HepG2 (cell line): ENCODE data around the gene TARS3. TPM values are rescaled to one million over a fixed set of nuclear protein-coding genes. Genes with fewer than 3 reads are reported as not detected.

Experiments
- FOXO1 ChIP-seq: sonication (generic); formaldehyde crosslinking; IDR thresholded peaks from 2 replicates; pipeline ENCODE4 v1.4.0; 2020; ENCODE audit warnings: missing genetic modification reagents
- HOXA3 ChIP-seq: sonication (generic); formaldehyde crosslinking; IDR thresholded peaks from 2 replicates; pipeline ENCODE4 v1.5.0; 2020; ENCODE audit warnings: missing genetic modification reagents
- HOXA7 ChIP-seq: sonication (generic); formaldehyde crosslinking; IDR thresholded peaks from 2 replicates; pipeline ENCODE4 v1.8.1; 2022; ENCODE audit warnings: mild to moderate bottlenecking, missing genetic modification reagents, moderate library complexity
- JARID2 ChIP-seq: sonication (generic); formaldehyde crosslinking; IDR thresholded peaks from 2 replicates; pipeline ENCODE4 v1.8.1; 2023; ENCODE audit warnings: missing genetic modification reagents, inconsistent platforms; ENCODE audit not compliant: insufficient replicate concordance
- MAFK ChIP-seq, 2 experiments: IDR thresholded peaks in 1 of 2; conservative IDR thresholded peaks in 1 of 2; 2 replicates each; pipeline ENCODE4 v1.6.1; 2011; ENCODE audit warnings: improper control_type of control experiment in 2 of 2, low read length in 2 of 2
- MIER3 ChIP-seq: IDR thresholded peaks from 2 replicates; pipeline ENCODE4 v1.6.1; 2016; ENCODE audit warnings: missing compliant biosample characterization, borderline replicate concordance
- RBFOX2 ChIP-seq: fragments of 200-400 bp; formaldehyde crosslinking; IDR thresholded peaks from 2 replicates; pipeline ENCODE4 v1.6.1; 2017; ENCODE audit warnings: low read depth, mild to moderate bottlenecking, low read length
- RFX1 ChIP-seq: fragments of 450-650 bp; IDR thresholded peaks from 2 replicates; pipeline ENCODE4 v1.6.1; 2017
- SNAI1 ChIP-seq: sonication (generic); formaldehyde crosslinking; IDR thresholded peaks from 2 replicates; pipeline ENCODE4 v1.5.0; 2020; ENCODE audit warnings: mild to moderate bottlenecking, missing genetic modification reagents, borderline replicate concordance
- TAF1 ChIP-seq: sonication (generic); formaldehyde crosslinking; IDR thresholded peaks from 2 replicates; pipeline ENCODE4 v1.4.0; 2020; ENCODE audit warnings: missing genetic modification reagents
- U2AF1 ChIP-seq: fragments of 200-400 bp; formaldehyde crosslinking; optimal IDR thresholded peaks from 2 replicates; pipeline ENCODE3; 2017; ENCODE audit warnings: mild to moderate bottlenecking, low read depth, low read length
- YY1 ChIP-seq: IDR thresholded peaks from 2 replicates; pipeline ENCODE4 v1.6.1; 2011; ENCODE audit warnings: low read length, low read depth, moderate library complexity, mild to moderate bottlenecking; ENCODE audit not compliant: insufficient read depth, insufficient replicate concordance
- ZNF136 ChIP-seq: sonication (generic); formaldehyde crosslinking; IDR thresholded peaks from 2 replicates; pipeline ENCODE4 v1.8.1; 2022; ENCODE audit warnings: low read depth, mild to moderate bottlenecking, moderate library complexity, missing genetic modification reagents
- ZNF331 ChIP-seq: sonication (generic); formaldehyde crosslinking; IDR thresholded peaks from 2 replicates; pipeline ENCODE4 v1.4.0; 2020; ENCODE audit warnings: missing genetic modification reagents
- ZNF501 ChIP-seq: sonication (generic); formaldehyde crosslinking; IDR thresholded peaks from 2 replicates; pipeline ENCODE4 v1.5.1; 2020; ENCODE audit warnings: mild to moderate bottlenecking, moderate library complexity, missing genetic modification reagents
- ZNF598 ChIP-seq: sonication (generic); formaldehyde crosslinking; IDR thresholded peaks from 2 replicates; pipeline ENCODE4 v1.5.1; 2020; ENCODE audit warnings: mild to moderate bottlenecking, missing genetic modification reagents, borderline replicate concordance
- ZNF615 ChIP-seq: sonication (generic); formaldehyde crosslinking; IDR thresholded peaks from 2 replicates; pipeline ENCODE4 v1.5.0; 2020; ENCODE audit warnings: mild to moderate bottlenecking, missing genetic modification reagents, borderline replicate concordance
- ZNF629 ChIP-seq: sonication (generic); formaldehyde crosslinking; conservative IDR thresholded peaks from 2 replicates; pipeline ENCODE4 v1.5.0; 2020; ENCODE audit warnings: missing genetic modification reagents
- ZNF644 ChIP-seq: IDR thresholded peaks from 2 replicates; pipeline ENCODE4 v1.6.1; 2016; ENCODE audit warnings: low read depth
- ZNF790 ChIP-seq: sonication (generic); formaldehyde crosslinking; IDR thresholded peaks from 2 replicates; pipeline ENCODE4 v1.8.0; 2022; ENCODE audit warnings: missing genetic modification reagents, mild to moderate bottlenecking, borderline replicate concordance
- polyA plus RNA-seq, 8 experiments: library from polyadenylated mRNA; depleted of rRNA in 3 of 8; stranded (reverse) in 7 of 8; unstranded in 1 of 8; fragments of >200 nt; fragmentation: Illumina TruSeq in 4 of 8; extraction: Trizol in 4 of 8; gene quantifications; 2 replicates each; pipeline versions ENCODE4 v1.2.1 to v1.2.3, GENCODE V29; 2011 to 2016; ENCODE audit warnings: low read depth in 4 of 8, missing spikeins in 1 of 8, mixed read lengths in 1 of 8; ENCODE audit not compliant: insufficient read depth in 1 of 8
- total RNA-seq, 5 experiments: library from RNA; depleted of rRNA; stranded (reverse); fragments of >200 nt; fragmentation: Illumina TruSeq; extraction: Trizol; gene quantifications; 2 replicates each; pipeline ENCODE4 v1.2.3, GENCODE V29; 2016; ENCODE audit warnings: low read depth in 1 of 5
- TF ChIP-seq, protein P1 (sequence below): sonication (generic); formaldehyde crosslinking; IDR thresholded peaks from 2 replicates; pipeline ENCODE4 v1.9.0; 2022; ENCODE audit warnings: low read depth, missing genetic modification reagents
- TF ChIP-seq, protein P2 (sequence below), 2 experiments: sonication (generic) in 1 of 2; formaldehyde crosslinking in 1 of 2; IDR thresholded peaks; 2 replicates each; pipeline versions ENCODE4 v1.4.0 to v1.6.1; 2018 to 2020; ENCODE audit warnings: missing genetic modification reagents in 2 of 2, borderline replicate concordance in 1 of 2, low read depth in 1 of 2, mild to moderate bottlenecking in 1 of 2, missing biosample characterization in 1 of 2
- TF ChIP-seq, protein P3 (sequence below): sonication (generic); formaldehyde crosslinking; IDR thresholded peaks from 2 replicates; pipeline ENCODE4 v1.5.1; 2020; ENCODE audit warnings: mild to moderate bottlenecking, missing genetic modification reagents

TARS3 gene
- total and polyA plus RNA-seq, 2 of the 13 experiments (the other 11 are each of a cell fraction or from before 2014, with no cell fraction given), result 4.1 to 11.7 TPM

DNA sequence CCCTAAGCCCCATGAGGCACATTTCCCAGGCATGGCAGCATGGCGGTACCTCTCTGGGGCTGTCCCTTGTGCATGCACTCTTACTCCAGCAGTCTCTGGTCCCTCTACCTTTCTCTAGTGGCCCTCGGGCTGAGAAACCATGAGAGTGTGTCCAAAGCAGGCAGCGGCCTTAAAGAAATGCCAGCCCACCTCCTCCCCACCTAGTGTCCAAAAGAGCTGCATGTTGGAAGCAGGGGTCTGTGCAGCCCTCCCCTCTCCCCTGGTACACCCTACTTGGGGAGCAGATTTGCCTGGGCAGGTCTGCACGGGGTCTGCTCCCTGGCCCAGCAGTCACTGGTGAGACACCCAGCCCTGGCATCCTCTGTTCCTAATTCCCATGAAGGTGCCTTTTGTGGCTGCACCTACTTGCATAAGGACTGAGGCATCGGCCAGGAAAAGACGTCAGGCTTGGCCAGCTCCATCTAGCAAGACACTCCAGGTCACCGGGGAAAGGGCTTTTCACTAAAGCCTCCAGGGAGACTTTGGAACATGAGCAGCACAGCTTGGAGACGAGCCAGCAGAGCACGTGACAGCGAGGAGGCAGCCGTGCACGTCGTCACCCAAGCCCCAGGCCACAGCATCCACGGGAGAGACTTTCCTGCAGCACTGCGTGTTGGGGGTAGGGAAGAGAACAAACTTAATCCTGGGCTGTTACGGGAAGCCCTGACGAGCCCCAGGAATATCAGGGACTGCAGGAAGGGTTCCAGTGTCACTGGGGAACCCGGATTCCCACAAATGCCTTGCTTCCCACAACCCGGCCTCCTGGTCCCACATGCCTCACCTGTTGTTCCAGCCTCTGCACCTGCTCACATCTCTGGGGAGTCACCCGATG lies 110.9 kb downstream of the TARS3 start (continued):
- TF ChIP-seq, protein P1, sequence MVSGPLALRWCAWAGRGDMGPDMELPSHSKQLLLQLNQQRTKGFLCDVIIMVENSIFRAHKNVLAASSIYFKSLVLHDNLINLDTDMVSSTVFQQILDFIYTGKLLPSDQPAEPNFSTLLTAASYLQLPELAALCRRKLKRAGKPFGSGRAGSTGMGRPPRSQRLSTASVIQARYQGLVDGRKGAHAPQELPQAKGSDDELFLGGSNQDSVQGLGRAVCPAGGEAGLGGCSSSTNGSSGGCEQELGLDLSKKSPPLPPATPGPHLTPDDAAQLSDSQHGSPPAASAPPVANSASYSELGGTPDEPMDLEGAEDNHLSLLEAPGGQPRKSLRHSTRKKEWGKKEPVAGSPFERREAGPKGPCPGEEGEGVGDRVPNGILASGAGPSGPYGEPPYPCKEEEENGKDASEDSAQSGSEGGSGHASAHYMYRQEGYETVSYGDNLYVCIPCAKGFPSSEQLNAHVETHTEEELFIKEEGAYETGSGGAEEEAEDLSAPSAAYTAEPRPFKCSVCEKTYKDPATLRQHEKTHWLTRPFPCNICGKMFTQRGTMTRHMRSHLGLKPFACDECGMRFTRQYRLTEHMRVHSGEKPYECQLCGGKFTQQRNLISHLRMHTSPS, result no peak
- TF ChIP-seq RFX1 (no peak), TAF1 (CRISPR knock-in tag) (no peak), MAFK (conservative IDR thresholded peaks at IDR 0.05 in 1 of 2, IDR thresholded peaks at IDR 0.05 in 1 of 2; ENCODE audit: low read length in 2 of 2) (no peak), ZNF598 (0 out of 2 replicates have a peak, but pooled peaks have one; percentile 21), ZNF501 (CRISPR knock-in tag) (no peak; the same call in 1 of the 2 replicates), ZNF790 (CRISPR knock-in tag) (0 out of 2 replicates have a peak, but pooled peaks have one; percentile 15), JARID2 (CRISPR knock-in tag) (no peak), HOXA7 (CRISPR knock-in tag) (no peak), ZNF629 (CRISPR knock-in tag) (no peak; the same call in 1 of the 2 replicates), ZNF136 (no peak), SNAI1 (CRISPR knock-in tag) (no peak), YY1 (no peak), ZNF331 (CRISPR knock-in tag) (no peak), U2AF1 (no peak), ZNF615 (CRISPR knock-in tag) (no peak), ZNF644 (CRISPR knock-in tag) (no peak), RBFOX2 (no peak), HOXA3 (CRISPR knock-in tag) (peak; percentile 87), FOXO1 (CRISPR knock-in tag) (no peak), MIER3 (no peak)
- TF ChIP-seq, protein P2, sequence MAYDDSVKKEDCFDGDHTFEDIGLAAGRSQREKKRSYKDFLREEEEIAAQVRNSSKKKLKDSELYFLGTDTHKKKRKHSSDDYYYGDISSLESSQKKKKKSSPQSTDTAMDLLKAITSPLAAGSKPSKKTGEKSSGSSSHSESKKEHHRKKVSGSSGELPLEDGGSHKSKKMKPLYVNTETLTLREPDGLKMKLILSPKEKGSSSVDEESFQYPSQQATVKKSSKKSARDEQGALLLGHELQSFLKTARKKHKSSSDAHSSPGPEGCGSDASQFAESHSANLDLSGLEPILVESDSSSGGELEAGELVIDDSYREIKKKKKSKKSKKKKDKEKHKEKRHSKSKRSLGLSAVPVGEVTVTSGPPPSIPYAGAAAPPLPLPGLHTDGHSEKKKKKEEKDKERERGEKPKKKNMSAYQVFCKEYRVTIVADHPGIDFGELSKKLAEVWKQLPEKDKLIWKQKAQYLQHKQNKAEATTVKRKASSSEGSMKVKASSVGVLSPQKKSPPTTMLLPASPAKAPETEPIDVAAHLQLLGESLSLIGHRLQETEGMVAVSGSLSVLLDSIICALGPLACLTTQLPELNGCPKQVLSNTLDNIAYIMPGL (CRISPR knock-in tag; IDR thresholded peaks at IDR 0.05; ENCODE audit: borderline replicate concordance in 1 of 2, low read depth in 1 of 2), result no peak
- TF ChIP-seq, protein P3, sequence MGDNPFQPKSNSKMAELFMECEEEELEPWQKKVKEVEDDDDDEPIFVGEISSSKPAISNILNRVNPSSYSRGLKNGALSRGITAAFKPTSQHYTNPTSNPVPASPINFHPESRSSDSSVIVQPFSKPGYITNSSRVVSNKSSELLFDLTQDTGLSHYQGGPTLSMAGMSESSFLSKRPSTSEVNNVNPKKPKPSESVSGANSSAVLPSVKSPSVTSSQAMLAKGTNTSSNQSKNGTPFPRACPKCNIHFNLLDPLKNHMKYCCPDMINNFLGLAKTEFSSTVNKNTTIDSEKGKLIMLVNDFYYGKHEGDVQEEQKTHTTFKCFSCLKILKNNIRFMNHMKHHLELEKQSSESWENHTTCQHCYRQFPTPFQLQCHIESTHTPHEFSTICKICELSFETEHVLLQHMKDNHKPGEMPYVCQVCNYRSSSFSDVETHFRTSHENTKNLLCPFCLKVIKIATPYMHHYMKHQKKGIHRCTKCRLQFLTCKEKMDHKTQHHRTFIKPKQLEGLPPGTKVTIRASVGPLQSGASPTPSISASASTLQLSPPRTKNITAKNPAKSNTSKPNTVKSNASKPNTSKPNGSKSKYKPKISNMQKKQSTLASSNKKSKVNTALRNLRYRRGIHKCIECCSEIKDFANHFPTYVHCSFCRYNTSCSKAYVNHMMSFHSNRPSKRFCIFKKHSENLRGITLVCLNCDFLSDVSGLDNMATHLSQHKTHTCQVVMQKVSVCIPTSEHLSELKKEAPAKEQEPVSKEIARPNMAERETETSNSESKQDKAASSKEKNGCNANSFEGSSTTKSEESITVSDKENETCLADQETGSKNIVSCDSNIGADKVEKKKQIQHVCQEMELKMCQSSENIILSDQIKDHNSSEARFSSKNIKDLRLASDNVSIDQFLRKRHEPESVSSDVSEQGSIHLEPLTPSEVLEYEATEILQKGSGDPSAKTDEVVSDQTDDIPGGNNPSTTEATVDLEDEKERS (CRISPR knock-in tag), result no peak
